Measurements from ENCODE around the gene FKBP4. TPM values are rescaled to one million over a fixed set of nuclear protein-coding genes. Genes with fewer than 3 reads are reported as not detected.

Gene FKBP4
- total RNA-seq, 1 donor from 2014 or later: 68.7 TPM

DNA sequence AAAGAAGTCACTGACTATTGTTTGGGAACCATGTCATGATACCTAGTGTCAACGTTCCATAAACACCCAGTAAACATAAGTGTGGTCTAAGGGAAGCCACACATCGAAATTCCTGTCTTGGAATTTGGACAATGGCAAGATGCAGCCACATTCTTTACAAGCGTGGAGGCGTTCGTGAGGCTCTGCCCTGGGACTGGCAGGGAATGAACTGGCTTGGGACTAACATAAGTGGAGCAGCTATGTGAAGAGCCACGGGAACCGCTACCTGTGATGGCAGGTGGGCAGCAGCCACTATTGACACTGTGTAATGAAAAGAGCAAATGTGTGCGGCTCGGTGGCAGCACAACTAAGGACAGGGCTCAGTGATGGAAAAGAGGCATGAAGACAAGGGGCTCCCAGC lies 50.0 kb downstream of the FKBP4 start:
- Histone ChIP-seq H3K27me3 (ENCODE audit: insufficient read depth, low read length) (no peaks in the 10 kb centered on the region), H3K4me2 (ENCODE audit: low read length) (peak overlapping the region; percentile 60), H3K27ac (ENCODE audit: low read depth, low read length) (no peak overlapping the region), H3K79me2 (ENCODE audit: insufficient read depth, low read length) (no peaks in the 10 kb centered on the region), H3K4me1 (ENCODE audit: insufficient read depth, low read length) (peaks cover 17% of the 10 kb centered on the region), H2AFZ (ENCODE audit: low read depth, low read length) (peak overlapping the region; percentile 22), H3K4me3 (ENCODE audit: insufficient read depth, low read depth, low read length) (no peak overlapping the region), H3K9ac (ENCODE audit: low read length) (peak overlapping the region; percentile 37), H3K9me3 (ENCODE audit: insufficient read depth, low read depth, low read length) (no peaks in the 10 kb centered on the region), H3K36me3 (ENCODE audit: insufficient read depth, low read length) (no peaks in the 10 kb centered on the region), H4K20me1 (ENCODE audit: insufficient read depth, low read length) (no peaks in the 10 kb centered on the region)
- Mint-ChIP-seq H3K4me3 (ENCODE audit: unreplicated experiment) (peak overlapping the region; percentile 2), H3K27me3 (ENCODE audit: low read depth, unreplicated experiment) (no peaks in the 10 kb centered on the region), H3K36me3 (ENCODE audit: low read depth, unreplicated experiment) (peaks cover 3% of the 10 kb centered on the region), H3K27ac (ENCODE audit: unreplicated experiment) (no peak overlapping the region), H3K9me3 (ENCODE audit: unreplicated experiment) (no peaks in the 10 kb centered on the region), H3K4me1 (ENCODE audit: low read depth, unreplicated experiment) (peaks cover 24% of the 10 kb centered on the region)
- DNase-seq (ENCODE audit: low read depth) (peak; percentile 60), FAIRE-seq (no peak)
- TF ChIP-seq EZH2 (IDR thresholded peaks at IDR 0.05; ENCODE audit: insufficient read depth, low read length): no peak
- TF ChIP-seq, protein P1, sequence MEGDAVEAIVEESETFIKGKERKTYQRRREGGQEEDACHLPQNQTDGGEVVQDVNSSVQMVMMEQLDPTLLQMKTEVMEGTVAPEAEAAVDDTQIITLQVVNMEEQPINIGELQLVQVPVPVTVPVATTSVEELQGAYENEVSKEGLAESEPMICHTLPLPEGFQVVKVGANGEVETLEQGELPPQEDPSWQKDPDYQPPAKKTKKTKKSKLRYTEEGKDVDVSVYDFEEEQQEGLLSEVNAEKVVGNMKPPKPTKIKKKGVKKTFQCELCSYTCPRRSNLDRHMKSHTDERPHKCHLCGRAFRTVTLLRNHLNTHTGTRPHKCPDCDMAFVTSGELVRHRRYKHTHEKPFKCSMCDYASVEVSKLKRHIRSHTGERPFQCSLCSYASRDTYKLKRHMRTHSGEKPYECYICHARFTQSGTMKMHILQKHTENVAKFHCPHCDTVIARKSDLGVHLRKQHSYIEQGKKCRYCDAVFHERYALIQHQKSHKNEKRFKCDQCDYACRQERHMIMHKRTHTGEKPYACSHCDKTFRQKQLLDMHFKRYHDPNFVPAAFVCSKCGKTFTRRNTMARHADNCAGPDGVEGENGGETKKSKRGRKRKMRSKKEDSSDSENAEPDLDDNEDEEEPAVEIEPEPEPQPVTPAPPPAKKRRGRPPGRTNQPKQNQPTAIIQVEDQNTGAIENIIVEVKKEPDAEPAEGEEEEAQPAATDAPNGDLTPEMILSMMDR (IDR thresholded peaks at IDR 0.05; ENCODE audit: insufficient read depth, low read depth, low read length): no peak

DNA sequence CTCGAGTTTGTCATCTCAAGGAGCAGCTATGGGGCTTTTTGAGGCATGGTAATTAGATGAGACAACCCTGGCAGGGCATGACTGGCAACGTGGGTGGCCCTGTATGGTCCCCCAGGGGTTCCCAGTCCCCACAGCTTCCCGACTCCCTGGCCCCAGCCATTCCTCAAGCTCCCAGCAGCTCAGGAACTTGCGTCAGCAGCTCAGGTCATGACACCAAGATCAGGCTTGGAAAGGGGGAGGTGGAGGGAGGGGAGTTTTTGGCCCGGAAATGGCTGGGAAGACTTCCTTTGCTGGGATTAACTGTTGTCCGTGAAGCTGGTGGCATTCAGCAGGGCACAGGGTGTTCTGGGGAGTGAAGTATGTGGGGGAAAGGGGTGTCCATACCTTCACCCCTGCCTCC lies 50.5 kb downstream of the FKBP4 start:
- H3K9me3 ChIP-seq (ENCODE audit: insufficient read depth, low read depth, low read length): no peaks in the 10 kb centered on the region
- H3K4me2 ChIP-seq (ENCODE audit: low read length): peak overlapping the region; percentile 60
- no peaks in the 10 kb centered on the region for H4K20me1 ChIP-seq (ENCODE audit: insufficient read depth, low read length)
- no peaks in the 10 kb centered on the region for H3K79me2 ChIP-seq (ENCODE audit: insufficient read depth, low read length)
- no peak overlapping the region for H3K4me3 Mint-ChIP-seq (ENCODE audit: unreplicated experiment)
- H3K36me3 Mint-ChIP-seq (ENCODE audit: low read depth, unreplicated experiment): peaks cover 3% of the 10 kb centered on the region
- FAIRE-seq: no peak
- TF ChIP-seq EZH2 (IDR thresholded peaks at IDR 0.05; ENCODE audit: insufficient read depth, low read length): no peak
- TF ChIP-seq, protein P1 (IDR thresholded peaks at IDR 0.05; ENCODE audit: insufficient read depth, low read depth, low read length): no peak
- no peaks in the 10 kb centered on the region for H3K9me3 Mint-ChIP-seq (ENCODE audit: unreplicated experiment)
- DNase-seq (ENCODE audit: low read depth): peak; percentile 30
- H3K9ac ChIP-seq (ENCODE audit: low read length): peak overlapping the region; percentile 37
- H2AFZ ChIP-seq (ENCODE audit: low read depth, low read length): peak overlapping the region; percentile 22
- H3K27me3 Mint-ChIP-seq (ENCODE audit: low read depth, unreplicated experiment): no peaks in the 10 kb centered on the region
- no peaks in the 10 kb centered on the region for H3K27me3 ChIP-seq (ENCODE audit: insufficient read depth, low read length)
- H3K27ac Mint-ChIP-seq (ENCODE audit: unreplicated experiment): no peak overlapping the region
- no peaks in the 10 kb centered on the region for H3K36me3 ChIP-seq (ENCODE audit: insufficient read depth, low read length)
- no peak overlapping the region for H3K27ac ChIP-seq (ENCODE audit: low read depth, low read length)
- H3K4me3 ChIP-seq (ENCODE audit: insufficient read depth, low read depth, low read length): no peak overlapping the region
- peaks cover 26% of the 10 kb centered on the region for H3K4me1 Mint-ChIP-seq (ENCODE audit: low read depth, unreplicated experiment)
- H3K4me1 ChIP-seq (ENCODE audit: insufficient read depth, low read length): peaks cover 21% of the 10 kb centered on the region

DNA sequence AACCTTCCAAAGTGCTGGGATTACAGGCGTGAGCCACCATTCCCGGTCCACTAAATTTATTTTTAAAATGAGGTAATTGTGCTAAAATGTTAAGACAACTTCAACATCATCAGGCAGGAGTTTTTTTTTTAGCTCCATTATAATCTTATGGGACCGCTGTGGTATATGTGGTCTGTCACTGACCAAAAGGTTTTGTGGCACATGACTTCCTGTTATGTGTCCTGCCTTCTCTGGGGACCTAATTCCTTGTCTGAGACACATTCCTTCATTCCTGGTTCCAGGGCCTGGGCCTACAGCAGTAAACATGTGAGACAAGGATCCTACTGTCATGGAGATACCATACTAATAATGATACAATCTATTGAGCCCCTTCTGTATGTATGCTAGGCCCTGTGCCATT lies 57.2 kb downstream of the FKBP4 start:
- peaks cover 9% of the 10 kb centered on the region for H3K4me1 ChIP-seq (ENCODE audit: insufficient read depth, low read length)
- no peak overlapping the region for H3K9ac ChIP-seq (ENCODE audit: low read length)
- Mint-ChIP-seq H3K4me1 (ENCODE audit: low read depth, unreplicated experiment) (peaks cover 18% of the 10 kb centered on the region), H3K27ac (ENCODE audit: unreplicated experiment) (no peak overlapping the region), H3K36me3 (ENCODE audit: low read depth, unreplicated experiment) (peaks cover 5% of the 10 kb centered on the region), H3K27me3 (ENCODE audit: low read depth, unreplicated experiment) (no peaks in the 10 kb centered on the region), H3K4me3 (ENCODE audit: unreplicated experiment) (no peak overlapping the region), H3K9me3 (ENCODE audit: unreplicated experiment) (no peaks in the 10 kb centered on the region)
- H3K27ac ChIP-seq (ENCODE audit: low read depth, low read length): no peak overlapping the region
- FAIRE-seq (no peak), DNase-seq (ENCODE audit: low read depth) (no peak)
- no peaks in the 10 kb centered on the region for H3K36me3 ChIP-seq (ENCODE audit: insufficient read depth, low read length)
- H3K4me2 ChIP-seq (ENCODE audit: low read length): no peak overlapping the region
- TF ChIP-seq, protein P1 (IDR thresholded peaks at IDR 0.05; ENCODE audit: insufficient read depth, low read depth, low read length): no peak
- no peak for TF ChIP-seq EZH2 (IDR thresholded peaks at IDR 0.05; ENCODE audit: insufficient read depth, low read length)
- no peaks in the 10 kb centered on the region for H3K27me3 ChIP-seq (ENCODE audit: insufficient read depth, low read length)
- H2AFZ ChIP-seq (ENCODE audit: low read depth, low read length): no peak overlapping the region
- no peaks in the 10 kb centered on the region for H4K20me1 ChIP-seq (ENCODE audit: insufficient read depth, low read length)
- no peak overlapping the region for H3K4me3 ChIP-seq (ENCODE audit: insufficient read depth, low read depth, low read length)
- H3K79me2 ChIP-seq (ENCODE audit: insufficient read depth, low read length): no peaks in the 10 kb centered on the region
- no peaks in the 10 kb centered on the region for H3K9me3 ChIP-seq (ENCODE audit: insufficient read depth, low read depth, low read length)

Measured in astrocyte (in vitro differentiated cells and primary cell).